K562 (cell line): ENCODE results near the gene NDUFA6. TPM values are rescaled to one million over a fixed set of nuclear protein-coding genes. Genes with fewer than 3 reads are reported as not detected.

Source experiments
- ARID1B ChIP-seq: fragments of 450-650 bp; IDR thresholded peaks from 2 replicates; pipeline ENCODE4 v1.6.1; 2016; ENCODE audit warnings: antibody characterized with exemption, mild to moderate bottlenecking, inconsistent platforms
- CC2D1A ChIP-seq: fragments of 450-650 bp; IDR thresholded peaks from 2 replicates; pipeline ENCODE4 v1.6.1; 2017; ENCODE audit warnings: mild to moderate bottlenecking
- CEBPB ChIP-seq: fragments of 450-650 bp; IDR thresholded peaks from 2 replicates; pipeline ENCODE4 v1.6.1; 2016; ENCODE audit warnings: missing genetic modification characterization, missing compliant biosample characterization
- CHD4 ChIP-seq: fragments of 200-600 bp; sonication (generic); IDR thresholded peaks from 3 replicates; pipeline ENCODE4 v1.6.1; 2012; ENCODE audit warnings: low read depth, mild to moderate bottlenecking, mixed read lengths, low read length, inconsistent platforms; ENCODE audit not compliant: insufficient read depth, insufficient replicate concordance, poor library complexity, severe bottlenecking
- CREB3L1 ChIP-seq: fragments of 450-650 bp; IDR thresholded peaks from 2 replicates; pipeline ENCODE4 v1.6.1; 2014; ENCODE audit warnings: low read depth, mild to moderate bottlenecking, moderate library complexity, borderline replicate concordance
- E2F3 ChIP-seq: fragments of 250-450 bp; sonication (Bioruptor Pico); IDR thresholded peaks from 2 replicates; pipeline ENCODE4 v1.4.0; 2020; ENCODE audit warnings: mild to moderate bottlenecking
- GMEB1 ChIP-seq: fragments of 250-450 bp; sonication (Bioruptor Pico); IDR thresholded peaks from 2 replicates; pipeline ENCODE4 v1.4.0; 2020; ENCODE audit warnings: mild to moderate bottlenecking
- KLF13 ChIP-seq: fragments of 450-650 bp; IDR thresholded peaks from 2 replicates; pipeline ENCODE4 v1.6.1; 2016; ENCODE audit warnings: missing genetic modification characterization, low read depth, mild to moderate bottlenecking, missing compliant biosample characterization, moderate library complexity, borderline replicate concordance
- MAX ChIP-seq: sonication (generic); formaldehyde crosslinking; IDR thresholded peaks from 2 replicates; pipeline ENCODE4 v1.9.0; 2022; ENCODE audit warnings: mild to moderate bottlenecking, missing genetic modification reagents
- NCOR1 ChIP-seq: fragments of 450-650 bp; IDR thresholded peaks from 2 replicates; pipeline ENCODE4 v1.6.1; 2016; ENCODE audit warnings: mild to moderate bottlenecking, moderate library complexity
- NONO ChIP-seq, 2 experiments: fragments of 200-400 bp in 1 of 2; fragments of 450-650 bp in 1 of 2; formaldehyde crosslinking in 1 of 2; IDR thresholded peaks; 2 replicates each; pipeline ENCODE4 v1.6.1; 2017; ENCODE audit warnings: low read depth in 2 of 2, mild to moderate bottlenecking in 2 of 2, moderate library complexity in 2 of 2, low read length in 1 of 2
- PYGO2 ChIP-seq: fragments of 450-650 bp; IDR thresholded peaks from 2 replicates; pipeline ENCODE4 v1.6.1; 2016; ENCODE audit warnings: mild to moderate bottlenecking, missing genetic modification characterization, moderate library complexity, missing compliant biosample characterization
- SMAD3 ChIP-seq: fragments of 450-650 bp; formaldehyde crosslinking; conservative IDR thresholded peaks from 2 replicates; pipeline ENCODE4 v1.4.0; 2020; ENCODE audit warnings: mild to moderate bottlenecking
- SNIP1 ChIP-seq: fragments of 450-650 bp; IDR thresholded peaks from 2 replicates; pipeline ENCODE4 v1.7.1; 2017; ENCODE audit warnings: low read depth, mild to moderate bottlenecking
- TAL1 ChIP-seq: fragments of 450-650 bp; IDR thresholded peaks from 2 replicates; pipeline ENCODE4 v1.6.1; 2016; ENCODE audit warnings: mild to moderate bottlenecking
- TBP ChIP-seq: optimal IDR thresholded peaks from 2 replicates; pipeline ENCODE3; 2011; ENCODE audit warnings: low read depth, low read length, improper control_type of control experiment
- TCF3 ChIP-seq: sonication (generic); formaldehyde crosslinking; IDR thresholded peaks from 2 replicates; pipeline ENCODE4 v1.4.0; 2020; ENCODE audit warnings: mild to moderate bottlenecking, missing genetic modification reagents
- TCFL5 ChIP-seq: fragments of 250-450 bp; sonication (Bioruptor Pico); conservative IDR thresholded peaks from 2 replicates; pipeline ENCODE4 v1.6.1; 2021; ENCODE audit warnings: mild to moderate bottlenecking, moderate library complexity, matching md5 sums
- TOE1 ChIP-seq, 2 experiments: fragments of 450-650 bp in 1 of 2; sonication (generic) in 1 of 2; formaldehyde crosslinking in 1 of 2; IDR thresholded peaks; 2 replicates each; pipeline versions ENCODE4 v1.7.1 to v1.8.0; 2016 to 2022; ENCODE audit warnings: borderline replicate concordance in 2 of 2, mild to moderate bottlenecking in 2 of 2, antibody characterized with exemption in 1 of 2, inconsistent platforms in 1 of 2, low read depth in 1 of 2, missing genetic modification reagents in 1 of 2, moderate library complexity in 1 of 2
- TRIM28 ChIP-seq: fragments of 450-650 bp; IDR thresholded peaks from 2 replicates; pipeline ENCODE4 v1.6.1; 2017
- WHSC1 ChIP-seq: IDR thresholded peaks from one replicate; pipeline ENCODE4 v1.6.1; 2012; ENCODE audit warnings: low read length, control low read depth, inconsistent platforms
- polyA plus RNA-seq, 8 experiments: library from polyadenylated mRNA; depleted of rRNA in 4 of 8; stranded (reverse) in 5 of 8; unstranded in 3 of 8; fragments of >200 nt; fragmentation: Nextera tagmentation in 2 of 8; fragmentation: Illumina TruSeq in 1 of 8; extraction: Ambion mirVana in 2 of 8; extraction: Trizol in 1 of 8; gene quantifications; 2 replicates each; pipeline versions ENCODE4 v1.2.1 to v1.2.3, GENCODE V29; 2011 to 2014; ENCODE audit warnings: inconsistent platforms in 1 of 8, missing spikeins in 1 of 8
- total RNA-seq, 7 experiments: library from RNA; depleted of rRNA in 6 of 7; stranded (reverse); fragments of >200 nt in 6 of 7; fragmentation: Illumina TruSeq in 2 of 7; extraction: Trizol in 2 of 7; gene quantifications; 2 replicates each; pipeline versions ENCODE4 v1.2.1 to v1.2.3, GENCODE V29; 2011 to 2021; ENCODE audit warnings: low replicate concordance in 1 of 7
- TF ChIP-seq, protein P1 (sequence below): sonication (generic); formaldehyde crosslinking; IDR thresholded peaks from 2 replicates; pipeline ENCODE4 v1.8.0; 2022; ENCODE audit warnings: mild to moderate bottlenecking, missing genetic modification reagents
- TF ChIP-seq, protein P2 (sequence below): sonication (generic); formaldehyde crosslinking; IDR thresholded peaks from 2 replicates; pipeline ENCODE4 v1.8.0; 2022; ENCODE audit warnings: mild to moderate bottlenecking, low read depth, missing genetic modification reagents

NDUFA6 gene
- total and polyA plus RNA-seq, 9 of the 15 experiments (the other 6 are each of a cell fraction or from before 2014, with no cell fraction given): 90.0 to 474 (median 128) TPM

DNA sequence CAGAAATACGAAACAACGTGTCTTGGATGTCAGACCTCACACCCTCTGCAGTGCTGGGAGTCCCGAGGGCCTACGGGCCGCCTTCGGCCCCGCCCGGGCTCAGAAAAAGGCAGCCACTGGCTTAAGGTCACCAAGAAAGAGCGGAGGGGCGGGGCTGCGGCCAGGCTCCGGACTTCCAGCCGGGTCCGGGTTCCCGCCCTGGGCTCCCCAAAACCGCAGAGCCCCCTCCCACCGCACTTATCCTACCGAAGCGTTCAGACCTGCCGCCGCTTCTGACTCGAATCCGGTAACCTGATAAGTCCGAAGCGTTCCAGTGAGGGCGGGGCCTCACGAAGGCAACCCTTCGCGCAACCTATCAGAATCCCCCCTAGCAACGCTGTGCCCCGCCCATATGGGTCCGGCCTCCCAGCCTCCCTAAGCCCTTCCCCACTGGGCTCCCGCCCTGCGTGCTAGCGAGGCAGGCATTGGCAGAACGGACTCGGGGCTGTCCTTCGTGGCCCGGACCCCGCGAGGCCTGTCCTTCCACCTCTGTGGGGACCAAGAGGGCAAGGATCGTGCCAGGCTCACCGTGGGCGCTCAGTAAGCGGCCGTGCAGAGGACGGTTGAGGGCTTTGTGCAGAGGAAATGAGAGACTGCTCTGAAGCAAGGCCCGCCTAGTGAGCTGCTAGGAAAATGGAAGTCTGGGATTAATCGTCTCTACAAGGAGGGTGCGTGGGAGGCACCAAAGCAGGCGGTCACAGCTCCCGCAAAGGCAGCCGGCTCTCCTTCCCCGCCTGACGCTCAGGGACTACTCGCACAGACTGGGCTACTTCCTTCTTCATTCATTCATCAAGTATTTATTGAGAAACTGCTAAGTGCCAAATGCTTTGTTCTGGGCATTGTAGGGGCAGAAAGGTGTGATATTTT, 19.8 kb downstream of the NDUFA6 start, which contains the start of gene NAGA (continued):
- TF ChIP-seq CREB3L1: no peak
- no peak for TF ChIP-seq WHSC1
- TF ChIP-seq ARID1B: no peak
- no peak for TF ChIP-seq CHD4
- TF ChIP-seq, protein P1, sequence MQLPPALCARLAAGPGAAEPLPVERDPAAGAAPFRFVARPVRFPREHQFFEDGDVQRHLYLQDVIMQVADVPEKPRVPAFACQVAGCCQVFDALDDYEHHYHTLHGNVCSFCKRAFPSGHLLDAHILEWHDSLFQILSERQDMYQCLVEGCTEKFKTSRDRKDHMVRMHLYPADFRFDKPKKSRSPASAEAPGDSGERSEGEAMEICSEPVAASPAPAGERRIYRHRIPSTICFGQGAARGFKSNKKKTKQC (CRISPR knock-in tag): peak; percentile 66
- TF ChIP-seq TRIM28: no peak
- no peak for TF ChIP-seq TAL1
- no peak for TF ChIP-seq CEBPB
- peak; percentile 76 for TF ChIP-seq MAX (CRISPR knock-in tag)
- TF ChIP-seq, protein P2, sequence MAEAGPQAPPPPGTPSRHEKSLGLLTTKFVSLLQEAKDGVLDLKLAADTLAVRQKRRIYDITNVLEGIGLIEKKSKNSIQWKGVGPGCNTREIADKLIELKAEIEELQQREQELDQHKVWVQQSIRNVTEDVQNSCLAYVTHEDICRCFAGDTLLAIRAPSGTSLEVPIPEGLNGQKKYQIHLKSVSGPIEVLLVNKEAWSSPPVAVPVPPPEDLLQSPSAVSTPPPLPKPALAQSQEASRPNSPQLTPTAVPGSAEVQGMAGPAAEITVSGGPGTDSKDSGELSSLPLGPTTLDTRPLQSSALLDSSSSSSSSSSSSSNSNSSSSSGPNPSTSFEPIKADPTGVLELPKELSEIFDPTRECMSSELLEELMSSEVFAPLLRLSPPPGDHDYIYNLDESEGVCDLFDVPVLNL (CRISPR knock-in tag): no peak
- TF ChIP-seq TCFL5 (CRISPR knock-in tag): no peak
- TF ChIP-seq TBP: peak; percentile 79
- no peak for TF ChIP-seq SMAD3 (CRISPR knock-in tag)
- no peak for TF ChIP-seq NCOR1
- TF ChIP-seq NONO (IDR thresholded peaks at IDR 0.05; ENCODE audit: low read depth in 2 of 2, low read length in 1 of 2): no peak
- 0 out of 2 replicates have a peak, but pooled peaks have one; percentile 16 for TF ChIP-seq GMEB1 (CRISPR knock-in tag)
- TF ChIP-seq PYGO2: no peak
- no peak; the same call in 1 of the 2 replicates for TF ChIP-seq TOE1 (IDR thresholded peaks at IDR 0.05; ENCODE audit: borderline replicate concordance)
- no peak; the same call in 1 of the 2 replicates for TF ChIP-seq TOE1 (CRISPR knock-in tag; IDR thresholded peaks at IDR 0.05; ENCODE audit: borderline replicate concordance, low read depth)
- no peak for TF ChIP-seq KLF13 (tag)
- peak; percentile 21; the same call in 1 of the 2 replicates for TF ChIP-seq CC2D1A
- peak; percentile 13; the same call in 1 of the 2 replicates for TF ChIP-seq E2F3
- peak; percentile 6; the same call in 1 of the 2 replicates for TF ChIP-seq TCF3 (CRISPR knock-in tag)
- TF ChIP-seq SNIP1: no peak
